NCI-H510A (cell line): ENCODE data around the gene ADD3.
A peak's percentile ranks its signal among the peaks of the same experiment; 100 is the strongest.

Experiments used
- DNase-seq: peaks from one replicate; lab custom pipeline; 2025; lab: John Stamatoyannopoulos, UW

The ADD3 gene

DNA sequence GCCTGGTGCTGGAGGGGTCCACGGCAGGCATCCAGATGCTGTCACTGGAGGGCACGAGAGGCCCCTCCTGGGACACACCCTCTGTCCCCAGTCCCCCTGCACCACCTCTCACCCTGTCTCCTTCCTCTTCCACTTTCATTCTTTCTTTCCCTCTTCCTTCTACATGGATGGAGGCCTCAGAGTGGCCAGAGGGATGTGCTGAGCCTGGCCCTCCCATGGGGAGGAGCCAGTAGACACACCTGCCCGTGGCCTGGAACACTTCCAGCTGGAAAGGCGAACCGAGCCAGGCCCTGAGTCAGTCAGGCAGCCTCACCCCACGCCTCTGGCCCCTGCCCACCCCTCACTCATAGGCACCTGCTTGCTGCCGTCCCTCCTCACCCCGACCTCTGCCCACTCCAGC, 143.7 kb downstream of the ADD3 start:
- DNase-seq: peak; percentile 45

DNA sequence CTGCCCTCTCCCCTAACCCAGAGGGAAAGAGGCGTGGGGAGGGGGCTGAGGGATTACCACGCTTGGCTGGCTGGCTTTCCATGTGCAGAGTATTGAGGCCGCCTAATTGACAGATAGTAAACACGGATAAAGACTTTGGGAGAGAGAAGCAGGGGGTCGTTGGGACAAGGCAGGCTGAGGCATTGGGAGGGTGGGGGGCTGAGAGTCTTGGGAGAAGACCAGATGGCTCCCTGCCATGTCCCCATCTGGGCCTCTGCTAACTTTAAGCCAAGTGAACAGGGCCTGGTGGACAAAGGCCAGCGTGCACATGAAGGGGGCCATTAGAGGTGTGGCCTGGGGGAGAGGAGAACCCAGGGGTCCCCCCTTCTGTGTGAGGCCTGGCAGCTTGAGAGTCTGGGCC, 144.2 kb downstream of the ADD3 start:
- no peak for DNase-seq

DNA sequence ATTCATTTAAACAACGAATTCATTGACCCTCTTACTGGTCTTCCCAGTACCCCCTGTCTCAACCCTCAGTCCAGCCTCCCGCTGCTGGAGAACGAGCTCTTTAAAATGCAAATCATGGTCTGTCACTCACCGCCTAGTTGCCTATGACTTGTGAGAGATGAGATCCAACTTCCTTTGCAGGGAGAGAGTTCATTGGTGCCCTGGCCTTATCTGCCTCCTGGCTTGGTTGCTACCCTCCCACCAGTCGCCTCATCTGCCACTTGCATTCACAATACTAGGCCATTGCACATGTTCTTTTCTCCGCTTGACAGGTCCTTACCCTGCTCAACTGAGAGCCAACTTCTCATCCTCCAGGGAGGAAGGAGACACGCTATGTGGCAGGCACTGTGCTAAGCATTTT, 145.6 kb downstream of the ADD3 start:
- DNase-seq: peak; percentile 12

DNA sequence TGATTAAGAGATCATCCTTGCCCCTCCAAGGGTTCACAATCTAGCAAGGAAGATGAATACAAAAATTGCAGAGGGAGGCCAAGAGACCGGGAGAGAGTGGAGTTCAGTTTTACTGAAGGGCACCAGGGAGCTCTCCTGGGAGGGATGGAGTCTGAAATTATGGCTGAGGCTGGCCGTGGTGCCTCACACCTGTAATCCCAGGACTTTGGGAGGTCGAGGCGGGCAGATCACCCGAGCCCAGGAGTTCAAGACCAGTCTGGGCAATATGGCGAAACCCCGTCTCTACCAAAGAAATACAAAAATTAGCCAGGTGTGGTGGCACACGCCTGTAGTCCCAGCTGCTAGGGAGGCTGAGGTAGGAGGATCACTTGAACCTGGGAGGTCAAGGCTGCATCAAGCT, 148.3 kb downstream of the ADD3 start:
- no peak for DNase-seq

DNA sequence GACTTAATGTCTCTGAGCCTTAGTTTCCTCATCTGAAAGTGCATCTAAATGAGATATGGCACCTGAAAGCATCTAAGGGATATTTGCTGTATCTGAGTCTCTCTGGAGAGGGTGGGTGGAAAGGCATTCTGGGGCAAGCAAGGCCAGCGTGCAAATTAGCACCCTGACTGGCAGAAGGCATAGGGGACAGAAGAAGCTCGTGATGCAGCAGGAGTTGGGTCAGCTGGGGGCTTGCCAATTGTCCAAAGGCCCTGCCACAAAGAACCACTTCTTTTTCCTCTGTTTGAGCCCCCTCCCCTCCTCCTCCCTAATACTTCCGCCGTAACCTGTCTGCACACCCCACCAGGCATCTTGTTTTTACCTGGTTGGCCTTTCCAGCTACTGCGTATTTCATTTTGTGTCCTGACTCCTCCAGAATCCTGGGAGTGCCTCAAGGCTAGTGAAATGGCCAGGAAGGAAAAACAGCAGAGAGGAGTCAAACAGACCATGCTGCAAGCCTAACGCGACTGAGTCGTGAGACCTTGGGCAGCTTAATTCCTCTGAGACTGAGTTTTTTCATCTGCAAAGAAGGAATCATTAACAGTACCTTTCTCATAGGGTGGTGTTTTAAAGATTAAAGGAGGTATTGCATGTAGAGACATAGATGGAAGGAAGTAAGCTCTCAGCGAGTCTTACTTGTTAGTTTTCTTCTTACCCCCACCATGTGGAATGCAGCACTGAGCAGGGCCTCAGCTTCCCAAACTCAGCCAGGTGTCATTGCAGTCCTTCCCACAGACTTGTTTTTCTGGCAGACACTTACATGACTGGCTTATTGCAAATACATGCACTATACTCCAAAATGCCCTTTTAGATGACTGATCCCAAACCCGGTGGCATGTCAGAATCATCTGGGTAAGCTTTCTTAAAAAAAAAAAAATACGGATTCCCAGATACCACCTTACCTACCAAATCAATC, 150.5 kb downstream of the ADD3 start:
- DNase-seq: no peak

DNA sequence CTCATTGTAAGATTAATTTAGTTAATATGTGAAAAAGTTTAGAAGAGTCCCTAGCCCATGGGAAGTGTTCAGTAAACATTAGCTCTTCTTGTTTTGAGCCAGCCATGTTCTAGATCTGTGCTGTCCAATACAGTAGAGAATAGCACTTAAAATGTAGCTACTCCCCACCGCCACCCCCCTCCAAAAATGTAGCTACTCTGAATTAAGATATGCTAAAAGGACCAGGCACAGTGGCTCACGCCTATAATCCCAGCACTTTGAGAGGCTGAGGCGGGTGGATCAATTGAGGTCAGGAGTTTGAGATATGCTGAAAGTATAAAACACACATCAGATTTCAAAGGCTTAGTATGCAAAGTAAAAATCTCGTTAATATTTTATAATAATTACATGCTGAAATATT, 152.3 kb downstream of the ADD3 start:
- DNase-seq: no peak

DNA sequence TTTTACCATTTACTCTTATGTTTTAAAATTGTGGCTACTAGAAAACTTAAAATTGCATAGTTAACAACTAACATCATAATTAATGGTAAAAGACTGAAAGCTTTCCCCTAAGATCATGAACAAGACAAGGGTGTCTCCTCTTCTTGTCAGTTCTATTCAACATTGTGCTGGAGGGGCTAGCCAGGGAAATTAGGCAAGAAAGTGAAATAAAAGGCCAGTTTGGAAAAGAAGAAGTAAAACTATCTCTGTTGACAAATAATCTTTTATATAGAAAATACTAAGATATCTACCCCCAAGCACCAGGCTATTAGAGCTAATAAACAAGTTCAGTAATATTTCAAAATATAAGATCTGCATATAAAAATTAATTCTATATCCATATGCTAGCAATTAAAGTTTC, 152.7 kb downstream of the ADD3 start:
- no peak for DNase-seq

DNA sequence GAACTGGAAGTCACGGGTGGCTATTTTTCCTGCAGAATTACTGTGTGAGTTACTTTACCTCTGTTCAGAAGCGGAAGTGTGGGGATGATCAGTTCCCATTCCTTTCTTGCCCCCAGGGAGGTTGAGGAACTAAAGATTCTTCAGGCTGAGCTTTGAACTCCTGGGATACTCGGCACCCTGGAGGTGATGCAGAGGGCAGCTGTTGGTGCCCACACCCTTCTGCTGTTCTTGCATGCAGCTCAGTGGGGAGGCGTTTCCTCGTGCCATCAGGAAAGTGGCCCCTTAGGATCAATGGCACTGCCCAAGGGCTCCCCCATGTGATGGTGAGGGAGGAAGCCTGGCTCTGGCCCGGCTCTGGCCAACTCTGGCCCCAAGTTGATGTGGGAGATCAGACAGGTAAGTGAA, 155.0 kb downstream of the ADD3 start:
- DNase-seq: no peak

DNA sequence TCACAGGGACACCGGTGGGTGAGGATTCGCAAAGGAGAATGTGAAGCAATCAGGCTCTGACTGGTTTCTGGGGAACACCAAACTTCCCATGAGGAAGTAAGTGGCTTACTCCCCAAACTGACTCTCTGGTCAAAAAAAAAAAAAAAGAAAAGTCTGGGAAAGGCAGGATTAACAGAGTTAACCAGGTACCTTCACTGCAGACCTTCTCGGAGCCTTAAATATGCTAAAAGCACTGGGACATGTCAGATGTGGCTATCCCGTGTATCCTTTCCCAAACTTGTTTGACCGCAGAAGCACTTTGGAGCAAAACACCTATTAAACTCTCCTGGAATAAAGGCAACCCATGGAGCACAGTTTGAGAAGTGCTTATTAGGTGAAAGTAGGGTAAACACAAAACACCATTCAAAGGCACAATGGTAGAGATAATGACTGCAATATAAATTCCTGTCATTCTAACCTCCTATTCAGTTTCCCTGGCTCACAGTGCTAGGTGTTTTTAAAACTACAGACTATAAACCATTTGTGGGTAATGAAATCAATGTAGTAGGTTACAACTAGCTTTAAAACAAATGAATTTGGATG, 155.5 kb downstream of the ADD3 start:
- no peak for DNase-seq

DNA sequence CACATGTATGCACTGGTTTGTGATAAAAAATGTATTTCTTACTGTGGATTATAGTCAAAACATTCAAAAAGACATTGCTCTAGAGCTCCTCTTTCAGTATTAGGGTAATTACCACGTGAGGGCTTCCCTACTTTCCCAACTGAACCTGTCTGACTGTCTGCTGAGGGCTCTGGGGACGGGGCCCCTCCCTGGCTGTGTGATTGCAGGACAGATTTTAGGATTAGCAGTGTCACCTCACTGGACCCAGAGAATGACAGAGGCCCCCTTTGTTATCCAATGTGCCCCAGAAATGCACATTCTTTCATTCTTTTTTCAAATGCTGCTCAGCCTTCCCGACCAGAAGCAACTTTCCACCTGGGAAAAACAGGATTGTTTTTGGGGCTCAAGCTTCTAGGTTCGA, 156.1 kb downstream of the ADD3 start:
- no peak for DNase-seq

DNA sequence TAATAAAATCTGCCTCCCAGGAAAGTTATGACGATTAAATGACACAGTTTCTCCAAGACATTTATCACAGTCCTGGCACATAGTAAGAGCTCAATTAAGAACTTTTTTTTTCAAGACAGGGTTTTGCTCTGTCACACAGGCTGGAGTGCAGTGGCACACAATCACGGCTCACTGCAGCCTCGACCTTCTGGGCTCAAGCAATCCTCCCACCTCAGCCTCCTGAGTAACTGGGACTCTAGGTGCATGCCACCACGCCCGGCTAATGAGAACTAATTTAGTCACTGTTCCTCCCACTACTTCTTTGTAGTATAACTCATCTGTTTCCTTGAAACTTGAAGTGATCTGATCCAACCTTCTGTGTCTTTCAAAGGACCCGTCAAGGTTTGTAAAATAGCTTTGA, 157.5 kb downstream of the ADD3 start:
- DNase-seq: no peak

DNA sequence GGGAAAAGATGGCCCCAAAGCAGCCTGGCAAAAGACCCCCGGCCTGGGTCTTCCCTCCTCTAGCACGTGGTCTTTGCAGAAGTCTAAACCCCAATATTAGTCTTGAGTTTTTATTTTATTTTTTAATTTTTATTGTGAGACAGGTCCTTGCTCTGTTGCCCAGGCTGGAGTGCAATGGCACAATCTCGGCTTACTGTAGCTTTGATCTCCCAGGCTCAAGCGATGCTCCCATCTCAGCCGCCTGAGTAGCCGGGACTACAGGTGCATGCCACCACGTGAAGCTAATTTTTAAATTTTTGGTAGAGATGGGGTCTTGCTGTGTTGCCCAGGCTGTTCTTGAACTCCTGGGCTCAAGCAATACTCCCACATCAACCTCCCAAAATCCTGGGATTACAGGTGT, 159.4 kb downstream of the ADD3 start:
- no peak for DNase-seq

DNA sequence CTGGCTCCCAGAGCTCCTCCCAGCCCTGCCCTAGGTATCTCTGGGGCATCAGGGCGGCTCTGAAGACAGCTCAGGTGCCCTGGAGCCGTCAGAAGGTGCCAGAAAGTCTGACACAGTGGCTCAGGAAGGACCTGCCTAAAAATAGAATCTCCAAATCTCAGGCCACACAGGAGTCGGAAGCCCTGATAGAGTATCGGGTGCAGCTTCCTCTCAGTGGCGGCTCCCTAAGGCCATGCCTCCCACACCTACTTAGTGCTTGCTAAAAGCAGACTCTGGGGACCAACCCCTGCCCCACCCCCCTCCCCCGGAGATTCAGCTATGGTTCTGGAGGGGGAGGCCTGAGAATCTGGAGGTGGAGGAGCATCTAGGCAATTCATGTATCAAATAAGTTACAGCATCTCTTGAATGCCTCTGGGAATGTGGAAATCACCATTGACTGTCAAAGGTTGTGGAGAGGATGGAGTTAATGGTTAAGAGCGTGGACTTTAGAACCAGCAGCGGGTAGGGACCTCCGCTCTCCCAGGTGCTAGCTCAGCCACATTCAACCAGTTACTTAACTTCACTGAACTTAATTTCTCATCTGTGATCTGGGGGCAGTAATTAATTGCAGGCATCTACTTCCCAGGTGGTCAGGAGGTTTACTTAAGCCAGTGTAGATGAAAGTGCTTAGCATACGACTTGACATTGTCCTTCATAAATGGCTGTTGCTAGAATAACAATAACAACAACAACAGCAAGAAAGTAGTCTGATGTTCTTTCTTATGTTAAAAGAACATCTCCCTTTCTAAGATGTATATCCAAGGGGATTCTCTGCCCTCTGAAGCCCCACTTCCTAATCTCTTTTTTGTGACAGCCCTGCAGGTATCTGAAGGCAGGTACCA, 161.1 kb downstream of the ADD3 start:
- DNase-seq: no peak

DNA sequence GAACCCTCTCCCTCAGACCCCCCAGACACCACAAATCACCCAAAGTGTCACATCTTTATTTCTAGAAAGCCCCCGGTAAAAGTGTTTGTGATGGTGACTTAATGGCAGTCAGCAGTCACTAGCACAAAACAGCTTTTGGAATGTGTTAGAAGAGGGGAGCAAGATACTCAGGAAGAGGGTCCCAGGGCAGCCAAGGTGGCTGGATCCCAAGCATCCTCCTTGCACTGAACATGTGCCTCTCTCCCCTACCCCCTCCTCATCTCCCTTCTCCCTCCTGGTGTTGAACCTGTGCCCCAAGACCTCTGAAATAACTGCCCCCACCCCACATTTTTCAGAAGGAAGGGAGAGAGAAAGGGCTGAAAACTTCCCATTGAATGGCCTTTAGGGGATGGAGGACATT, 161.8 kb downstream of the ADD3 start:
- DNase-seq: no peak

DNA sequence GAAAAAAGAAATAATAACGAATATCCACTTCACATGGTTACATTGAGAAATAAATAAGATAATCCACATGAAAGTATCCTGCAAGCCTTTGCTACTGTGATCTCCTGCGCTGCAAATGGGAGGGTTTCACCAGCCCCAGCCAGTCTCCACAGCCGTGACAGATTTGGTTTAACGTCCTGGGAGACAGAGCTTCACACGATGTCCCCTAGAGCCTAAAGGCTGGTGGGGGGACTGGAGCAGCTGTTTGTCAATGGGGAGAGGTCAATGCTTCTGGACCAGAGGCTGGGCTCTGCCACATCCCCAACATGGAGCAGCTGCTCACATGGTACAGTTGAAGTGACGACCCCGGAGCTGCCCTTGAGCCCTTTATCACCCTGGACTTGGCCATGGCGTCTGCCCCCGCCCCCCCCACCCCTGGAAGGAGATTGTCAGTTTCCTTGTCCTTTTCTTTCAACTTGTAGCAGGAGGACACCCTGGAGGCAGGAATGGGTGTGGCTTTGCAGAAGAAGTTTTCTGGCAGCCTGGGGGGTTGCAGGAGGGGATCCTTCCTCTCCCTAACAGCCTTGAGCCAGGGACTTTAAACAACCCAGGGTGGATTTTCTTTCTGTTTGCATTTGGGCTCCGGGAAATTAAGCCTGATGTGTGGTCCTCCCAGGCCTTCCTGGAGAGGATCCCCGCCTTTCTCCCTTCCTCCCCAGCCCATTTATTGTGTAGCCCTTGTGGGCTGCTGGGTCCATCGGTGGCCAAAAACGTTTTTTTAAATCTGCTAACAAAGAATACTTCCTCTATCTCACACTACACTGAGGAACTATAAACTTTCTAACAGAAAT, 162.6 kb downstream of the ADD3 start:
- no peak for DNase-seq

DNA sequence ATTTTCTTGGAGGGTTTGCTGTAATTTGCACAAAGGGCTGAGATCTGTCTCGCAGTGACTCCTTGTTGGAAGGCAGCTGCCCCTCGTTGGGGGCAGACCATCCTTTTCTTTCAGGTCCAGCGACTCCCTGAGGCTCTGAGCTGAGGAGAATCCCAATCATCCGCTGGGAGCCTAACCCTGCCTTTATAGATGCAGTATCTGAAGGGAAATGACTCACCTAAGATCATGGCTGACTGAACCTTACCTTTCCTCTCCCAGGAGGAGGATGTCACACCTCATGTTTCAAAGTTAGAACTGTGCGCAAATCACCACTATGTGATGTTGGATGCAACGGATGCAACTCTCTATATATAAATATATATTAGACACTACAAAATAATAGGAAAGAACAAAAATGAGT, 163.2 kb downstream of the ADD3 start:
- no peak for DNase-seq

DNA sequence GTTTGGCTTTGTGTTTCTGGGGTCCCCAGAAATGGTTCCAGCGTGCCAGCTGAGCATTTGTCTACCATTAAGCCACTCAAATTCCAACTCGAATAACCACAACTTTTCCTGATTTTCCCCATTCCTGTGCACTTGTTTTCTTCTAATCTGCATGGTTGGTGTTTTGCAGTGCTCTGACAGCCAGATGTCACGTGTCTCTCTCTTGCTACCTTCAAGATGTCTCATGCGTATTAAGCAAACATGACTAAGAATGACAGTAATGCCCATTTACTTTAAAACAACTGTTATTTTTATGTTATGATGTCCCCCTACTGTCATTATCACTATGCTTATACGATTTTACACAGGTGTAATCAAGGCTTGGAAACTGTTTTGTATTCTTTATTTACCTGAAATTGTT, 164.4 kb downstream of the ADD3 start:
- no peak for DNase-seq

DNA sequence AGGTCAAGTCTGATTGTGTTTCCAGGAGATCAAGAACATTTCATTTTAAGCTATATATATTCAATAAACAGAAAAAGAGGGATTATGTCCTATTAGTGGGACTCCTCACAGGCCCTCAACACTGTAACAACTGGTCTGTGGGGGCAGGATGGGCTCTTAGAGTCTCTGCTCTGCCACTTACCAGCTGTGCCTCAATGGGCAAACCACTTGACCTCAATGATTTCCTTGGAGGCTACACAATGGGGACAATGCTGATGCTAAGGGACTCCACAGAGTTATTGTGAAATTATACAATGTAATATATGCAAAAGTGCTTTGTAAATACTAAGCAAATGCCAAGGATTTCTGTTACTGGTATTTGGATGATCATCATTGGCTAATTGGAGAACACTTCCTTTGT, 166.4 kb downstream of the ADD3 start:
- DNase-seq: peak; percentile 3

DNA sequence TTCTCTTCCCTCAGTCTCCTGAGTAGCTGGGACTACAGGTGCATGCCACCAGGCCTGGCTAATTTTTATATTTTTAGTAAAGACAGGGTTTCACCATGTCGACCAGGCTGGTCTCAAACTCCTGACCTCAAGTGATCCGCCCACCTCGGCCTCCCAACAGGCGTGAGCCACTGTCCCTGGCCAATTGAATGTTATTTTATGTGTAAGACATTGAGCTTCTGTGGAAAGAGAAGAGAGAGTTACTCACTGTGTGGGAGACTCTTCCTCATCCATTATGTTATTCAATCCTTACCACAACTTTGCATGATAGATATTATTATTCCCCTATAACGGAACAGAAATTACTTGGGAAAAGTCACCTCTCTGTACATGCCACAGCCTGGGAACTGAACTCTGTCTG, 167.0 kb downstream of the ADD3 start:
- no peak for DNase-seq

DNA sequence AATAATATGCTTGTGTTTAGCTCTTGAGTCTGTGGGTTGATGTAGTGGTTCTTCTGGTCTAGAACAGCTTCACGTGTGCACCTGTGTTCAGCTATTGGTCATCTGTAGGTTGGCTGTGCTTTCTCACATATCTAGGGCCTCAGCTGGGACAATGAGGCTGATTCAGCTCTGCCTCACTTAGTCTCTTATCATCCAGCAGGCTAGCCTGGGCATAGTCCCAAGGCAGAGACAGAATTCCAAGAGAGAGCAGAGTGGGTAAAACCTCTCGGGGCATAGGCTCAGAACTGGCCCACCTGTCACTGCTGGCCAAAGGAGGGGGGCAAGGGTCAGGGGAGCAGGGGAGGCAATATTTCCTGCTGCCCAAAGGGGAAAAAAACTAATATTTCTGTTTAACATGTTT, 167.6 kb downstream of the ADD3 start:
- no peak for DNase-seq

DNA sequence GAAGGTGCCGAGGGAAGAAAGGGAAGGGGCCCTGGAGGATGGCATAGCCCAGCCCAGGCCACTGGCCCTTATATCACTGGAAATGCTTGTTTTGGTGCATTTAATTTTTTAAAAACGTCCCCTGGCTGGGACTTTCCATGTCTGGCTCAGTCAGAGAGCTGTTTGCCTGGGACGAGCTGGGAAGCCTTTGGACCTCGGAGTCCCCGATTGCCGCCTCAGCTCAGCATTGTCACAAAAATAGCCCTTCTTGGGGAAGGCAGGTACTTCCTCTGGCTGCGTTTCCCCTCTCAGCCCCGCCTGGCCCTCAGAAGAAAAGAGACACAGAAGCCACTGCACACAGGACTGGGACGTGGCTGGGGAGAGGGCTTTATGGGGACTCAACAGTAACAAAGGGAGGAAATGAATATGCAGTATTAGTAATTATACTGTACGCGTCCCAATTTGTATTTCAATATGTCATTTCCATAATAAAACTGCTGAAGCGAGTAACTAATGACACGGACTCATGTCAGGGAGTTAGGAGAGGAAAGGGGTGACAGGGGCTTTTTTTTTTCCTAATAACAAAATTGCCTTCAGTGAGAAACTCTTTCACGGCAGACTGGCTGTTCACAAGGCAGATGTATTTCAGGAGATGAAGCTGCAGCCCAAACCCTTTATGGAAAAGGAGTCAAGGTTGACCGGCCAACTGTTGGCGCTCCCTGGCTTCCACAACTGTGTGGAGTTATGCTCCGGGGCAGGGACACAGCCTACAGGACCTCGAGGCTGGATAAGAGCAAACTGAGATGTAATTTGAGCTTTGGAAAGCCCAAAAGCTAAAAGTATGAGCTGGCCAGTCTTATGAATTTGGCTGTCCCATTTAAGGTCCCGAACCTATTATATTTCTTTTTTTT, 168.6 kb downstream of the ADD3 start:
- no peak for DNase-seq
